Caki2 (cell line): ENCODE data around the gene NTMT1. TPM values are rescaled to one million over a fixed set of nuclear protein-coding genes. Genes with fewer than 3 reads are reported as not detected.
A peak's percentile ranks its signal among the peaks of the same experiment; 100 is the strongest.

ENCODE experiments used
- DNase-seq: peaks from one replicate; pipeline ENCODE4 v3.0.0-alpha.2; 2015; ENCODE audit warnings: low read depth
- in situ Hi-C: cut with HindIII; loops from 2 replicates; pipeline ENCODE4 v1.10.0; 2016; ENCODE audit warnings: low sequenced_read_pairs, low pct_unique_long_range_greater_than_20kb, mixed read lengths
- total RNA-seq: library from RNA; depleted of rRNA; stranded (reverse); fragments of >200 nt; shearing (Covaris generic); gene quantifications from 2 replicates; pipeline ENCODE4 v1.2.3, GENCODE V29; 2014; ENCODE audit warnings: low replicate concordance

Gene NTMT1
- total RNA-seq, 1 experiment from 2014 or later, result 67.2 TPM

GRCh38 chr9:129611307-129611800, 14.6 kb upstream of the NTMT1 start:
- in situ Hi-C loops, result no loop called here
- no peak for DNase-seq

GRCh38 chr9:129612123-129612522, 13.8 kb upstream of the NTMT1 start:
- in situ Hi-C loops, result no loop called here
- DNase-seq, result no peak

DNA sequence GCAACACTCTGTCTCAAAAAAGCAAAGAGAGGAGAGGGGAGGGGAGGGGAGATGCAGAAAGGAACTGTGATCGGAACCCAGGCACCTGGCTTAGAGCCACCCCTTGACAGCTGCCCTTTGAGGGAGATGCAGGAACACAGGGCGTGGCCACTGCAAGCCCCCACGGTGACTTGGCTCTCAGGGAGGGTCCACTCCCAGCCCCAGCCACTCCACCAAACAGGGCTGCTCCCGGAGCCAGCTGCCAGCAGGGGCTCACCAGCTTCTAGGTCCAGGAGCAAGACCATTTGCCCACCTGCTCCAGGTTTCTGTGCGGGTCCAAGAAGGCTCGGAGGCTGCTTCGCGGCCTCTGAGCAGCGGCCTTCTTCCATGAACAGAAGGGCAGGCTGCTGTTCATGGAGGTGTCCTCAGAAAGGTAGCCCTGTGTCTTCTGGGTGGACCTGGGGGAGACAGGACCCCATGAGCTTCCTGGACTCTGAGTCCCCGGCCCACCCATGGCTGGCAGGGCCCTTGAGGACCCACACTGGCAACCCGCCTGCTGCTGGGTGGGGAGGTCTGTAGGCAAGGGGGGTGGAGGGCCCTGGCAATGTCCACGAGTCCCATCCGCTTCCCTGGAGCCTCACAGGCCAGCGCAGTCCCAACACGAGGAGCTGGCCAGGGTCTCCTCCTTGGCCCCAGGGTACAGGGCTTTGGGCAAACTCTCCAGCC, 13.0 kb upstream of the NTMT1 start:
- in situ Hi-C loops, result no loop called here
- no peak for DNase-seq

GRCh38 chr9:129613520-129614175, 12.3 kb upstream of the NTMT1 start:
- in situ Hi-C loops, result no loop called here
- no peak for DNase-seq

DNA sequence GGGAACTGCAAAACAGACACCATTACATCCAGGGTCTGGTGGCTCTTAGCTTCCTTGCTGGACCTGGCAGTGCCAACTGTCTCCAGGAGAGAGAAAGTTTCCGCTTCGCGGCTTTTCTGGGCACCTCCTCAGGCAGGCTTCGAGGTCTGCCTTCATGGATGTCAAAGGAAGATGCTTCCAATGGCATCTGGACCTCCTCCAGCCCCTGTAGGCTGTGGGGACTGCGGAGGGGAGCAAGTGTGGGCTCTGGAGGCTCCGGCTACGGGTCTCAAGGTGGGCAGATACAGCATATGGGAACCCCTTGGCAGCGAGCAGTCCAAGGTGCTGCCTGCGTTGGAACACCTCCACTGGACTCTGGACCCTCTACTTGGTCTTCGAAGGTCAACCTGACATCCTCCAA, 11.0 kb upstream of the NTMT1 start:
- in situ Hi-C loops, result no loop called here
- no peak for DNase-seq

DNA sequence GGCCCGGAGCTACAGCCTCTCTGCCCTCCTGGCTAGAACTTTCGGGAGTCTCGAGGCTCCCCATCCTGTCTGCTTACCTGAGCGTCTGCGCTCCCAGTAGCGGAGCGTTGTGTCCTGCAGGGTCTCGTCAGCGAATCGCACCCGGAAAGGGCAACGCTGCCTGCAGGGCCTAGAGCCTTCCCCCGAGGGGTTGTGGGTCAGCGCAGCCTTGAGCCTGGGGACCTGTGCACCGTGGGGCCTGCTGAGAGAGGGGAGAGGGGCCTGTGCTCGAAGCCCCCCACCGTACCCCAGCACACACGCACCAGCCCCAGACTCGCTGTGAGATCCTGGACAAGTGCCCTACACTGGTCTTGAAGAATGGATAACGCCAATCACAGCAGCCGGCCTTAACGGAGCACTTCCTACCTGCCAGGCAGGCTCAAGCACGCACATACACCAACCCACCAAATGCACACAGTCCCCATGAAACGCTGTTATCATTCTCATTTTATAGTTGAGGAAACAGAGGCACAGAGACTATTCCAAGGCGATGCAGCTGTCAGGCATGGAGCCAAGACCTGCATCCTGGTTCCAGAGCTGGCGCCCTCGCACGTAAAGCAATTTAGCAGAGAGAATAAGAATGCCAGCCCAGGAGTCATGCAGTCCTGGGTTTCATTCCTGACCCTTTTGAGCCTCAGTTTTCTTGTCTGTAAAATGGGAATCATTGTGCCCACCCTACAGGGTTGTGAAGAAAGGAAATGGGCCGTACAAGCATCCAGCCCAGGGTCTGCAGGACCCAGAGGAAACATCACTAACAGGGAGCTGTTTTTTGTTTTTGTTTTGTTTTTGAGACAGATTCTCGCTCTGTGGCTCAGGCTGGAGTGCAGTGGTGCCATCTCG, 10.3 kb upstream of the NTMT1 start:
- no peak for DNase-seq
- in situ Hi-C loops, result no loop called here

GRCh38 chr9:129617167-129617566, 8.8 kb upstream of the NTMT1 start:
- in situ Hi-C loops, result no loop called here
- peak; percentile 21 for DNase-seq

GRCh38 chr9:129619787-129620668, 5.9 kb upstream of the NTMT1 start:
- DNase-seq, result no peak

DNA sequence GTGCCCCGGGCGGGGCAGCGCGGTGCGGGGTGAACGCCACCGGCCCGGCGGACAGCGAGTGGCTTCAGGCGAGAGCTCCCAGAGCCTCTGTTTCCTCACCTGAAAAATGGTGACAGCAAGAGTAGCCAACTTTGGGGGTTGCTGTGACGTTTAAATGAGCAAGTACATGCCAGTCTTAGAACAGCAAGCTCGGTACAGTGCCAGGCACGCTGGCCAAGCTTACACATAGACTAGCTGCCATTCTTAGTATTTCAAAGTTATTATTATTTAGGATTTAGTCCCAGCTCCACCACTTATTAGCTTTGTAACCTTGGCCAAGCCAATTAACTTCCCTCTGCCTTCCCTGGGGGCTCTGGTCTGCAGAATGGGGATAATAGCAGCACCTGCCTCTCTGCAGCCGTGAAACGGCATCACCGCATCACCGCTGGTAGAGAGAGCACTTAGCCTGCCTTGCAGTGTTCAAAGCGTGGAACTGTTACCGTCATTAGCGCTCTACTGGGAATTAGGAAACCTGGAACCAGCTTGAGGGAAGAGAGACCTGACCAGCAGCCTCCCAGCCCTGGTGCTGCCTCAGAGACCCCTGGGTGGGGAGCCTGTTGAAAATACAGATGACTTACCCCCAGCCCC, 5.2 kb upstream of the NTMT1 start, which contains the start of gene C9orf50:
Gene C9orf50 (minus strand): TSS at position 433 of the 627 bp plus-strand sequence. CDS start 527 bp downstream, outside the sequence.
- in situ Hi-C loops, result no loop called here
- DNase-seq, result no peak

More at GRCh38 chr9:129619787-129620668, 5.9 kb upstream of the NTMT1 start:
- in situ Hi-C loops, result no loop called here

DNA sequence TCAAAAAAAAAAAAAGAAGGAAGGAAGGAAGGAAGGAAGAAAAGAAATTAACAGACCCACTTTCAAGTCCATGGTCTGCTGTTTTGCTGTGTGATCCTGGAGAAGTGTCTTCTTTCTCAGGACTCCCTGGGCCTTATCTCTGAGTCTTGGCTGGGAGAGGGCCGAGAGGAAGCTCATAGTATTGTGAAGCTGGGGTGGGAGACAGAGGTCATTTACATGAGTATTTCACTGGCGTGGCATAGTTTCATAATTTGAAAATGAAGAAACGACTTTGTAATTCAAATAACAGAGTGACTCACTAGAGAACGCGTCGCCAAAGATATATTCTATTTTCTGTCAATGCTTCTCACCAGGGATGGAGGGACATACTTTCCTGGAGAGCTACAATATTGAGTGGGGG, 2.6 kb upstream of the NTMT1 start:
- in situ Hi-C loops, result no loop called here
- DNase-seq, result no peak

- in situ Hi-C loops, result no loop called here
- peak; percentile 26 for DNase-seq
Observed at GRCh38 chr9:129624168-129624759, 1.7 kb upstream of the NTMT1 start.

- no peak for DNase-seq
- in situ Hi-C loops, result no loop called here
Observed at GRCh38 chr9:129624947-129625346, 1.0 kb upstream of the NTMT1 start.

GRCh38 chr9:129626625-129627284, 792 bp downstream of the NTMT1 start:
- in situ Hi-C loops, result no loop called here
- peak; percentile 28 for DNase-seq

- in situ Hi-C loops, result no loop called here
- DNase-seq, result no peak
Observed at GRCh38 chr9:129627556-129628440, 1.8 kb downstream of the NTMT1 start.

GRCh38 chr9:129628709-129629108, 2.7 kb downstream of the NTMT1 start:
- in situ Hi-C loops, result no loop called here
- DNase-seq, result no peak
